Neural progenitor cell (in vitro differentiated cells): ENCODE measurements around the gene TEAD2. TPM values are rescaled to one million over a fixed set of nuclear protein-coding genes. Genes with fewer than 3 reads are reported as not detected.

Experiments
- DNase-seq: peaks from one replicate; pipeline ENCODE4 v3.0.0-alpha.2; 2016; ENCODE audit warnings: low spot score
- H2AFZ ChIP-seq: fragments of 200-600 bp; sonication (generic); replicated peaks from 2 replicates; pipeline ENCODE4 v1.6.1; 2016; ENCODE audit warnings: antibody characterized with exemption
- H3F3A ChIP-seq: fragments of 200-600 bp; sonication (generic); 2 replicates; pipeline ENCODE4 v1.6.1; 2016; ENCODE audit warnings: antibody characterized with exemption, low read depth
- H3K27ac ChIP-seq: fragments of 200-600 bp; sonication (generic); 2 replicates; pipeline ENCODE4 v1.5.1; 2016; ENCODE audit warnings: mild to moderate bottlenecking
- H3K27me3 ChIP-seq: fragments of 200-600 bp; sonication (generic); 2 replicates; pipeline ENCODE4 v1.6.1; 2016; ENCODE audit warnings: mild to moderate bottlenecking, moderate library complexity
- H3K36me3 ChIP-seq: fragments of 200-600 bp; sonication (generic); 2 replicates; pipeline ENCODE4 v1.5.1; 2016
- H3K4me1 ChIP-seq: fragments of 200-600 bp; sonication (generic); 2 replicates; pipeline ENCODE4 v1.6.1; 2016; ENCODE audit warnings: mixed run types
- H3K4me2 ChIP-seq: fragments of 200-600 bp; sonication (generic); 2 replicates; pipeline ENCODE4 v1.6.1; 2016
- H3K4me3 ChIP-seq: fragments of 200-600 bp; sonication (generic); 2 replicates; pipeline ENCODE4 v1.5.1; 2016
- H3K79me2 ChIP-seq: fragments of 200-600 bp; sonication (generic); 2 replicates; pipeline ENCODE4 v1.6.1; 2016; ENCODE audit warnings: low read depth
- H3K9ac ChIP-seq: fragments of 200-600 bp; sonication (generic); 2 replicates; pipeline ENCODE4 v1.6.1; 2016
- H3K9me3 ChIP-seq: fragments of 200-600 bp; sonication (generic); 2 replicates; pipeline ENCODE4 v1.5.1; 2016; ENCODE audit warnings: low read depth
- H4K20me1 ChIP-seq: fragments of 200-600 bp; sonication (generic); 2 replicates; pipeline ENCODE4 v1.6.1; 2016; ENCODE audit warnings: low read depth
- H3K27ac Mint-ChIP-seq: 3 replicates; pipeline ENCODE4 v1.8.0; 2021; ENCODE audit warnings: mixed read lengths
- H3K27me3 Mint-ChIP-seq: 2 replicates; pipeline ENCODE4 v1.8.0; 2022; ENCODE audit warnings: low read depth, mild to moderate bottlenecking, inconsistent platforms, moderate library complexity, mixed read lengths; ENCODE audit not compliant: insufficient read depth
- H3K36me3 Mint-ChIP-seq: 3 replicates; pipeline ENCODE4 v1.8.0; 2021; ENCODE audit warnings: mixed read lengths
- H3K4me1 Mint-ChIP-seq: 3 replicates; pipeline ENCODE4 v1.8.0; 2021; ENCODE audit warnings: mixed read lengths
- H3K4me3 Mint-ChIP-seq: 3 replicates; pipeline ENCODE4 v1.8.0; 2021; ENCODE audit warnings: mild to moderate bottlenecking, moderate library complexity, mixed read lengths
- H3K9me3 Mint-ChIP-seq: 3 replicates; pipeline ENCODE4 v1.8.0; 2020; ENCODE audit warnings: mixed read lengths
- EZH2 ChIP-seq: fragments of 200-600 bp; sonication (generic); IDR thresholded peaks from 2 replicates; pipeline ENCODE4 v1.6.1; 2017; ENCODE audit warnings: antibody characterized with exemption, mild to moderate bottlenecking, moderate library complexity
- EZH2phosphoT487 ChIP-seq: fragments of 200-600 bp; sonication (generic); IDR thresholded peaks from 2 replicates; pipeline ENCODE4 v1.6.1; 2017; ENCODE audit warnings: antibody characterized with exemption
- total RNA-seq: library from RNA; depleted of rRNA; stranded (reverse); fragments of >200 nt; gene quantifications from 2 replicates; pipeline ENCODE4 v1.2.3, GENCODE V29; 2015; ENCODE audit warnings: low replicate concordance
- TF ChIP-seq, protein P1 (sequence below): fragments of 200-600 bp; sonication (generic); IDR thresholded peaks from 2 replicates; pipeline ENCODE4 v1.5.1; 2017; ENCODE audit warnings: antibody characterized with exemption, mild to moderate bottlenecking

The TEAD2 gene
- total RNA-seq, 1 donor from 2014 or later, result 125 TPM

DNA sequence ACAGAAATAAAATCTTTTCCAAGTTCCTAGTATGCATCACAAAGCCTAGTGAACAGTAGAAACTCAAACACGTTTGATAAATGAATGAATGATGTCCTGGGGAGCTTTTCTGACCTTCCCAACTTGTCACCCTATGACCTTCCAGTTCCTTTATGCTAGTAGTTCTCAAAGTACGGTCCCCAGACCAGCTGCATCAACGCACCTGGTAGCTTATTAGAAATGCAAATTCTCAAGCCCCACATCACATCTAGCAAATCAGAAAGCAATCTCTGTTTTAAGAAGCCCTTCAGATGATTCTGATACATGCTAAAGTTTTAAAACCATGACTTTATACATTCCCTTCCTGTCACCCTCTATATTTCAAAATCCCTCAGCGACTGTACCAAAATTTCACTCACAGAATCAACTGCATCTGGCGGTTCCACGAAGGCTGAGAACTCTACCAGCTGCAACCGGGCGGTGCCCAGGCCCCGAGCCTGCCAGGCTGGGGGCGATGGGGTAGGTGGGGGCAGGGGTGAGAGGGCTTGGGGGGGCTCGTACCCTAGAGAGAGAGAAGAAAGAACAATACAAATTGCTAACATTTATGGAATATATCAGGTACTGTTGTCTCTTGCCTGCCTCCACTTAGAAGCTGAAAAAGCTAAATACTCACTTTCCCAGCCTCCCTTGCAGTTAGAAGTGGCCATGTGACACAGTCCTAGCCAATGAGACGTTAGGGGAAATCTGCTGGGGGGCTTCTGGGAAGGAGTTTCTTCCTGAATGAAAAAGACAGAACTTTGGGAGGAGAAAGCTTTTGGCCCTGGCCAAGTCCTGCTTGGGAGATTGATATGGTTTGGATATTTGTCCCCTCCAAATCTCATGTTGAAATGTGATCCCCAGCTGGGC is 13.7 kb downstream of the TEAD2 start:
- Histone ChIP-seq H3K4me1 (no peaks in the 10 kb centered on the region), H4K20me1 (peaks cover 42% of the 10 kb centered on the region), H3K36me3 (peaks cover 15% of the 10 kb centered on the region), H3K4me2 (no peak overlapping the region), H3K27ac (no peak overlapping the region), H3K79me2 (peaks cover 41% of the 10 kb centered on the region), H3F3A (peaks cover 58% of the 10 kb centered on the region), H3K9ac (no peak overlapping the region), H2AFZ (no peak overlapping the region), H3K4me3 (no peak overlapping the region), H3K27me3 (no peaks in the 10 kb centered on the region), H3K9me3 (no peaks in the 10 kb centered on the region)
- Mint-ChIP-seq H3K27me3 (peaks cover 4% of the 10 kb centered on the region), H3K4me1 (peaks cover 33% of the 10 kb centered on the region), H3K36me3 (peaks cover 64% of the 10 kb centered on the region), H3K4me3 (no peak overlapping the region), H3K27ac (peak overlapping the region; percentile 19), H3K9me3 (no peaks in the 10 kb centered on the region)
- TF ChIP-seq, protein P1, sequence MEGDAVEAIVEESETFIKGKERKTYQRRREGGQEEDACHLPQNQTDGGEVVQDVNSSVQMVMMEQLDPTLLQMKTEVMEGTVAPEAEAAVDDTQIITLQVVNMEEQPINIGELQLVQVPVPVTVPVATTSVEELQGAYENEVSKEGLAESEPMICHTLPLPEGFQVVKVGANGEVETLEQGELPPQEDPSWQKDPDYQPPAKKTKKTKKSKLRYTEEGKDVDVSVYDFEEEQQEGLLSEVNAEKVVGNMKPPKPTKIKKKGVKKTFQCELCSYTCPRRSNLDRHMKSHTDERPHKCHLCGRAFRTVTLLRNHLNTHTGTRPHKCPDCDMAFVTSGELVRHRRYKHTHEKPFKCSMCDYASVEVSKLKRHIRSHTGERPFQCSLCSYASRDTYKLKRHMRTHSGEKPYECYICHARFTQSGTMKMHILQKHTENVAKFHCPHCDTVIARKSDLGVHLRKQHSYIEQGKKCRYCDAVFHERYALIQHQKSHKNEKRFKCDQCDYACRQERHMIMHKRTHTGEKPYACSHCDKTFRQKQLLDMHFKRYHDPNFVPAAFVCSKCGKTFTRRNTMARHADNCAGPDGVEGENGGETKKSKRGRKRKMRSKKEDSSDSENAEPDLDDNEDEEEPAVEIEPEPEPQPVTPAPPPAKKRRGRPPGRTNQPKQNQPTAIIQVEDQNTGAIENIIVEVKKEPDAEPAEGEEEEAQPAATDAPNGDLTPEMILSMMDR, result no peak
- TF ChIP-seq EZH2phosphoT487, result no peak
- no peak for DNase-seq

DNA sequence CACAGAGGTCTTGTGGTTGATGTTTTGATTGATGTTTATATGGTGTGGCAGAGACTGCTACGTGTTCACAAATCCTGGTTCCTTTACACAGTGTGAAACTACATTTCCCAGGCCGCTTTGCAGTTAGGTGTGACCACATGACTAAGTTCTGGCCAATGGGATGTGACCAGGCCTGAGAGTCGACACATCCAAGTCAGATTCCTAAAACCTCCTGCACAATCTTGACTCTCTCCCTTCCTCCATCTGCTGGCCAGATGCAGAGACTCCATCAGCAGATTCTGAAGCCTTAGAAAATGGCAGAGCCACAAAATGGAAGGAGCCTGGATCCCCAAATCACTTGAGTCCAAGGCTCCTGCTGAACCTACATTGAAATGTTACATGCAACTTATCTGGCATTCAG is 14.4 kb downstream of the TEAD2 start:
- peak; percentile 72 for DNase-seq
- Histone ChIP-seq H3F3A (peaks cover 62% of the 10 kb centered on the region), H3K27ac (no peak overlapping the region), H3K9ac (no peak overlapping the region), H3K4me3 (no peak overlapping the region), H3K4me2 (no peak overlapping the region), H3K79me2 (peaks cover 41% of the 10 kb centered on the region), H3K9me3 (no peaks in the 10 kb centered on the region), H3K27me3 (no peaks in the 10 kb centered on the region), H2AFZ (no peak overlapping the region), H3K4me1 (no peaks in the 10 kb centered on the region), H4K20me1 (peaks cover 48% of the 10 kb centered on the region), H3K36me3 (peaks cover 13% of the 10 kb centered on the region)
- Mint-ChIP-seq H3K4me1 (peaks cover 31% of the 10 kb centered on the region), H3K9me3 (no peaks in the 10 kb centered on the region), H3K27me3 (peaks cover 4% of the 10 kb centered on the region), H3K4me3 (peak overlapping the region; percentile 47), H3K27ac (peak overlapping the region; percentile 50), H3K36me3 (peaks cover 63% of the 10 kb centered on the region)
- TF ChIP-seq, protein P1, result peak; percentile 31
- no peak for TF ChIP-seq EZH2

DNA sequence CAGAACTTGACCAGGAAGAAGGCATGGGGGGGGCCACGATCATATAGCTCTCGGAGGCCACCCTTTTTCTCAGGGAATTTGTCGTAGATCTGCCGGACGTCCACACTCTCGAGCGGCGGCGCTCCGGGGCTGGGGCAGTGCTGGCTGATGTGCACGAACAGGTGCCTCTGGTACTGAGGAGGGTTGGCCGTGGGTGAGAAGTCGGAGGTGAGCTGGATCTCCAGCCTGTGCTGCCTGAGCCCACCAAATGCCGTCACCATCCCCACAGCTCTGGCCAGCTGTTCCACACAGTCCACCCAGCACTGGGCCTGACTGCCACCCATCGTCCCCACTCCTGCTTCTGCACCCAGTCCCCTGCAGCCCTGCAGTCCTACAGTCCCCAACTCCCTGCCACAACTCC is 15.0 kb downstream of the TEAD2 start:
- no peak overlapping the region for H2AFZ ChIP-seq
- Mint-ChIP-seq H3K4me1 (peaks cover 35% of the 10 kb centered on the region), H3K27ac (no peak overlapping the region), H3K36me3 (peaks cover 68% of the 10 kb centered on the region), H3K4me3 (no peak overlapping the region), H3K9me3 (no peaks in the 10 kb centered on the region), H3K27me3 (peaks cover 4% of the 10 kb centered on the region)
- H3K27me3 ChIP-seq, result no peaks in the 10 kb centered on the region
- TF ChIP-seq EZH2, result no peak
- no peak for TF ChIP-seq EZH2phosphoT487
- TF ChIP-seq, protein P1, result no peak
- H3K9ac ChIP-seq, result no peak overlapping the region
- no peak overlapping the region for H3K27ac ChIP-seq
- H4K20me1 ChIP-seq, result peaks cover 52% of the 10 kb centered on the region
- H3K36me3 ChIP-seq, result peaks cover 13% of the 10 kb centered on the region
- DNase-seq, result no peak
- H3F3A ChIP-seq, result peaks cover 68% of the 10 kb centered on the region
- H3K4me3 ChIP-seq, result no peak overlapping the region
- H3K9me3 ChIP-seq, result no peaks in the 10 kb centered on the region
- no peaks in the 10 kb centered on the region for H3K4me1 ChIP-seq
- peaks cover 41% of the 10 kb centered on the region for H3K79me2 ChIP-seq
- H3K4me2 ChIP-seq, result no peak overlapping the region
